SU-DHL-6 (cell line): Measurements from ENCODE around the gene SLC38A6.
A peak's percentile ranks its signal among the peaks of the same experiment; 100 is the strongest.

Experiments
- H2AFZ ChIP-seq: fragments of 200-600 bp; sonication (generic); 2 replicates; pipeline ENCODE4 v1.6.1; 2014; ENCODE audit warnings: low read depth, mild to moderate bottlenecking, moderate library complexity, mixed read lengths, antibody characterized with exemption, low read length; ENCODE audit not compliant: severe bottlenecking
- H3F3A ChIP-seq: fragments of 200-600 bp; shearing (Covaris generic); 2 replicates; pipeline ENCODE4 v1.6.0; 2016; ENCODE audit warnings: antibody characterized with exemption, mild to moderate bottlenecking; ENCODE audit not compliant: insufficient read depth
- H3K27ac ChIP-seq: fragments of 200-600 bp; sonication (generic); 2 replicates; pipeline ENCODE4 v1.5.1; 2016; ENCODE audit warnings: low read depth, mild to moderate bottlenecking, low read length, moderate library complexity, mixed read lengths
- H3K27me3 ChIP-seq: fragments of 200-600 bp; sonication (generic), shearing (Covaris generic); 2 replicates; pipeline ENCODE4 v1.6.0; 2014; ENCODE audit warnings: mild to moderate bottlenecking, low read length
- H3K36me3 ChIP-seq: fragments of 200-600 bp; sonication (generic); 2 replicates; pipeline ENCODE4 v1.6.1; 2014; ENCODE audit warnings: mild to moderate bottlenecking, low read length, mixed read lengths
- H3K4me2 ChIP-seq: fragments of 300-600, 200-600 bp; shearing (Covaris generic), sonication (generic); 2 replicates; pipeline ENCODE4 v1.6.0; 2014; ENCODE audit warnings: low read length, low read depth, mild to moderate bottlenecking; ENCODE audit not compliant: poor library complexity, severe bottlenecking
- H3K4me3 ChIP-seq: fragments of 200-600 bp; sonication (generic); 2 replicates; pipeline ENCODE4 v1.5.1; 2014; ENCODE audit warnings: antibody characterized with exemption, low read length, mild to moderate bottlenecking, mixed read lengths; ENCODE audit not compliant: insufficient read depth, poor library complexity, severe bottlenecking
- H3K79me2 ChIP-seq: fragments of 200-600 bp; sonication (generic); 2 replicates; pipeline ENCODE4 v1.6.1; 2014; ENCODE audit warnings: mild to moderate bottlenecking, low read length, moderate library complexity; ENCODE audit not compliant: insufficient read depth
- H3K9ac ChIP-seq: fragments of 200-600 bp; sonication (generic); 2 replicates; pipeline ENCODE4 v1.7.0; 2014; ENCODE audit warnings: mild to moderate bottlenecking, low read length
- H3K9me2 ChIP-seq: fragments of 200-600 bp; sonication (generic); replicated peaks from 2 replicates; pipeline ENCODE4 v1.6.1; 2014; ENCODE audit warnings: low read length; ENCODE audit not compliant: insufficient read depth
- H3K9me3 ChIP-seq: fragments of 200-600 bp; sonication (generic); 2 replicates; pipeline ENCODE4 v1.6.1; 2014; ENCODE audit warnings: low read length, mixed read lengths; ENCODE audit not compliant: insufficient read depth
- H4K20me1 ChIP-seq: fragments of 200-600 bp; sonication (generic); 2 replicates; pipeline ENCODE4 v1.6.1; 2014; ENCODE audit warnings: low read depth, mild to moderate bottlenecking, antibody characterized with exemption, low read length, moderate library complexity, mixed read lengths
- CTCF ChIP-seq: fragments of 200-600 bp; sonication (generic); IDR thresholded peaks from one replicate; pipeline ENCODE4 v1.5.1; 2017; ENCODE audit warnings: antibody characterized with exemption, mild to moderate bottlenecking, low read length, moderate library complexity; ENCODE audit not compliant: insufficient read depth, poor library complexity, severe bottlenecking
- EZH2phosphoT487 ChIP-seq: fragments of 200-600 bp; sonication (generic), shearing (Covaris generic); conservative IDR thresholded peaks from 2 replicates; pipeline ENCODE4 v1.6.1; 2018; ENCODE audit warnings: mild to moderate bottlenecking, antibody characterized with exemption, low read length, moderate library complexity, mixed read lengths

The SLC38A6 gene

GRCh38 chr14:60980811-60981632, at the start of gene SLC38A6, which contains the start of gene TRMT5:
TSS of gene SLC38A6 (plus strand) at chr14:60981245. CDS start at chr14:60981278, 33 bp downstream.
TSS of gene TRMT5 (minus strand) at chr14:60981079. CDS start at chr14:60980973, 106 bp downstream.
- Histone ChIP-seq H3K9me2 (no peaks in the 10 kb centered on the region), H2AFZ (peak within 1 kb of the TSS; percentile 89), H3K79me2 (peaks cover 25% of the 10 kb centered on the region), H3K27me3 (no peaks in the 10 kb centered on the region), H3K4me2 (peak within 1 kb of the TSS; percentile 85), H3K4me3 (peak within 1 kb of the TSS; percentile 98), H3K9ac (peak within 1 kb of the TSS; percentile 69), H3K27ac (peak within 1 kb of the TSS; percentile 35), H4K20me1 (no peaks in the 10 kb centered on the region), H3K9me3 (no peaks in the 10 kb centered on the region), H3K36me3 (peaks cover 17% of the 10 kb centered on the region; the same call in 1 of the 2 replicates), H3F3A (peaks cover 14% of the 10 kb centered on the region; the same call in 1 of the 2 replicates)
- TF ChIP-seq CTCF, result no peak
- no peak for TF ChIP-seq EZH2phosphoT487

GRCh38 chr14:60933920-60934655, 47.0 kb upstream of the SLC38A6 start:
- Histone ChIP-seq H3K9me3 (no peaks in the 10 kb centered on the region), H3K36me3 (no peaks in the 10 kb centered on the region), H3K79me2 (no peaks in the 10 kb centered on the region), H3K4me3 (no peak overlapping the region), H3K27me3 (no peaks in the 10 kb centered on the region), H3K9ac (no peak overlapping the region), H3K4me2 (no peak overlapping the region), H3F3A (no peaks in the 10 kb centered on the region), H4K20me1 (no peaks in the 10 kb centered on the region), H3K9me2 (no peaks in the 10 kb centered on the region), H3K27ac (no peak overlapping the region), H2AFZ (no peak overlapping the region)
- no peak for TF ChIP-seq CTCF
- TF ChIP-seq EZH2phosphoT487, result no peak

- TF ChIP-seq CTCF, result no peak
- no peak for TF ChIP-seq EZH2phosphoT487
- Histone ChIP-seq H3K9me2 (no peaks in the 10 kb centered on the region), H3K36me3 (no peaks in the 10 kb centered on the region), H4K20me1 (no peaks in the 10 kb centered on the region), H3K4me2 (no peak overlapping the region), H3K4me3 (no peak overlapping the region), H2AFZ (no peak overlapping the region), H3K27me3 (no peaks in the 10 kb centered on the region), H3K27ac (no peak overlapping the region), H3F3A (no peaks in the 10 kb centered on the region), H3K9me3 (no peaks in the 10 kb centered on the region), H3K79me2 (no peaks in the 10 kb centered on the region), H3K9ac (no peak overlapping the region)
Measured at GRCh38 chr14:60935319-60935718, 45.7 kb upstream of the SLC38A6 start.
